DMS53 treated with DMSO at 0.1 percent for 48 hours (cell line): ENCODE data around the gene OR2Y1.
A peak's percentile ranks its signal among the peaks of the same experiment; 100 is the strongest.
"Not testable (repeated sequence)": the region's sequence is repeated elsewhere in the genome, so short reads cannot be mapped to it uniquely, and the experiment has no call there.

ENCODE experiments used
- DNase-seq: peaks from one replicate; lab custom pipeline; 2025; ENCODE audit not compliant: unreplicated experiment; lab: John Stamatoyannopoulos, UW

Gene OR2Y1

DNA sequence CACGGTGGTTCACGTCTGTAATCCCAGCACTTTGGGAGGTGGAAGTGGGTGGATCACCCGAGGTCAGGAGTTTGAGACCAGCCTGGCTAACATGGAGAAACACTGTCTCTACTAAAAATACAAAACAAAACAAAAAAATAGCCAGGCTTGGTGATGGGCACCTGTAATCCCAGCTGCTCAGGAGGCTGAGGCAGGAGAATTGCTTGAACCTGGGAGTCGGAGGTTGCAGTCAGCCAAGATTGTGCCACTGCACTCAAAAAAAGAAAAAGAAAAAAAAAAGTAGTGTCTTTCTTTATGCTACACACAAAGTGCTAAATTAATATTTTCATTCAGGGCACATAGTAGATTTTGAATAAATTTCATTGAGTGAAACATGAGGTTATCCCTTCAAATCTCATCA is 1.1 kb upstream of the OR2Y1 start:
- not testable (repeated sequence) for DNase-seq

DNA sequence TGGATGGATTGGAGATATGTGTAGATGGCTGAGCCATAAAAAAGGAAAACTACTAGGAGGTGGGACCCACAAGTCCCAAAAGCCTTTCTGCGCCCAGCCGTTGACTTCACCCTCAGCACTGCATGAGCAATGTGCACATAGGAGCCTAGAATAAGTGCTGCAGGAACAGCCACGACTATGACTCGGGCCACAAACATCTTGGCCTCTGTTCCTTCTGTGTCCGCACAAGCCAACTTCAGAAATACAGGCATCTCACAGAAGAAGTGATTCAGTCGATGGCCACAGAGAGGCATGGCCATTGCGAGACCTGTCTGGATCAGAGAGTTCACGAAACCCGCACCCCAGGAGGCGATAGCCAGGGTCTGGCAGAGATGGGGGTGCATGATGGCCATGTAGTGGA is 587 bp downstream of the OR2Y1 start:
- DNase-seq = no peak

DNA sequence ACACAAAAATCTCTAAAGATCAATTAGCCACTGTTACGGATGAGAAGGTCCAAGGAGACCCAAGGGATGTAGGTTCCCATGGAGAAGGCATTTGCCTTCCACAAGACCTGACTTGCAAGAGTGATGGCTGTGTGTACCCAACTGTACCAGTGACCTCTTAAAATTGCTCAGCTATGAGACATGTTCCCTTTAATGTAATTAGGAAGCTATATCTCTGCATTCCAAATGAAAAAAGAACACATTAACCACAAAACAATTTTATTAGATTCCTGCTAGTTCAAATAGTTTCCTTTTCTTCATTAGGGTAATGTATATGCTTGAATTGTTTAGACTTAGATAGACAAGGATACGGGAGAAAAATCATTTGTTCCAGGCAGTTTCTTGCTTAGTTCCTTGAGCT is 3.3 kb downstream of the OR2Y1 start:
- no peak for DNase-seq

DNA sequence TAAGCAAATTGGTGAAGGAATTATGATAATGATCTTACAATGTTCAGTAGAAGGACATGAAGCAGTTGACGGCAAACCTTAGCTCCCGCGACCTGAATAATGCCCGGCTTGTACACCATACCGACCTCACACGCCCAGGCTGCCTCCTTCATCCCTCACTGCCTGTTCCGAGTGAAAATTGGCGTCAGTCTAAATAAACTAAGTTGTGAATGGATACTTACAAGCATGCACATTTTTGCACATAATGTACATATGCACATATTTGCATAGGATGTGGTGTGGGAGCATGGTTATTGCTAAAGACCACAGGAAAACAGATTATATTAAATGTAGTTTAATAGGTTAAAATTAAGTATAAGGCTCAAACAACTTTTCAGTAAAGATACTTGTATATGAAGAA is 14.9 kb downstream of the OR2Y1 start:
- no peak for DNase-seq

DNA sequence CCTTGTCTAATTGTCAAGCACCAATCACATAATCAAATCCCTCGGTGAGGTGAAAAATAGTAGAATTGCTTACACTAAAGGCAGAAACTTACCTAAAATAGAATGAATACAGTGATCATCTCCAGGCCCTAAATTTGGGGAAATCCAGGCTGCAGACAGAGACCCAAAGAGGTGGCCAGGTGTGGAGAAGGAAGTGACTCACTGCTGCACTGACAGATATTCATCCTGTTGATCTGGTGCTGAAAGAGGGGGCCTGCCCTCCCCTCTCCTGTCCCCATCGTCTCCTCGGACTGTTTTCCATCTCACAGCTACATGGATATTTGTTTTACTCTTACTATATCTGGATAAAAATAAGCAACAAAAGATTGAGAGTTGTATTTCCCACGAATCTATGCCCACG is 15.9 kb downstream of the OR2Y1 start:
- DNase-seq = no peak

DNA sequence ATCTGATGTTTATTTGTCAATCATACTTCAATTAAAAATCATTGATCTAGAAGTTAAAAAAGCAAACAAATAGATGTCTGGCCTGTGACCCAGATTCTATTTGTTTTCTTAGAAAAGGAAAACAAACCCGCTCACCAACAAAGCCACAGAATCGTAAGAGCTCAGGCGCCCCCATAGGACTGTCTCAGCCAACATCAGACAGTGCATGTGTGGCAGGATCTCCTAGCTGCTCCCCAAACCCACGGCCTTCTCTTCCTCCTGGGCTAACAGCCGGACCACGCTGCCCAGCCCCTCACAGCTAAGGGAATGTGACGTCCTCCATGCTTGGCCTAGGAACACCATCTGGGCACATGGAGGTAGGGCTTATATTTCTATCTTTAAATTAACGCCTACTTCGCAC is 19.4 kb downstream of the OR2Y1 start:
- DNase-seq = no peak

DNA sequence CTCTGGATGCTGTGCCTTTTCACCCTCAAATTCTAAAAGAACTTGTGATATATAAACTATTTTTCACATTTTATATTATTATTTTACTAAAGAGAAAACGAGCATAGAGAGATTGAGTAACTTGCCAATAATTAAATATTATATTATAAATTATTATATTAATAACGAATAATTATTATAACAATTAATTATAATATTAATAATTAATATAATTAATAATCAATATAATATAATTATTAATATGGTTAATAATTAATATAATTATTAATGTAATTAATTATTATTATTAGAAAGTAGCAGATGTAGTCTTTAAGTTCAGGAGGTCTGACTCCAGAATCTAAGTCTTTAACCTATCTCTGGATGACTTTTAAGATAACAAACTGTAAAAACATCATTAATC is 20.1 kb downstream of the OR2Y1 start:
- no peak for DNase-seq

DNA sequence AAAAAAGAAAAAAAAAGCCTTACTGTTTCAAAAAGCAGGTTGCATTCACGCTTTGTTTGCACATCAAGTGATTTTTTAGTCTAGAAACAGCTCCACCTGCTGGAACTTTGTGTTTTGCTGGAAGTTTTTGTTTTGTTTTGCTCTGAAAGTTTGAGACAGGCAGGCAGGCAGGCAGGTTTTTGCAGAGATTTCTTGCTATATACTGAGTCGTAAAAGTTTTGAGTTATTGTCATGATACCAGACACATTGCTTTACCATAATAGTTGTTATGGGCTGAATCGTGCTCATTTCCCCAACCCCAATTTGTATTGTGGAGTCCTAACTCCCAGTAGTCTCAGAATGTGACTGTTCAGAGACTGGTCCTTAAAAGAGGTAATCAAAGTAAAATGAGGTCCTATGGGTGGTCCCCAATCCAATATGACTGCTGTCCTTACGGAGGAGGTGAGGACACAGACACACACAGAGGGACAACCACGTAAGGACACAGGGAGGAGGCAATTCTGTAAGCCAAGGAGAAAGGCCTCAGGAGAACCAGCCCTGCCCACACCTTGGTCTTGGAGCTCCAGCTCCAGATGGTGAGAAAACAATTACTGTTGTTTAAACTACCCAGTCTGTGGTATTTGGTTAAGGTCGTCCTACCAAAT is 20.9 kb downstream of the OR2Y1 start:
- DNase-seq = peak; percentile 4

DNA sequence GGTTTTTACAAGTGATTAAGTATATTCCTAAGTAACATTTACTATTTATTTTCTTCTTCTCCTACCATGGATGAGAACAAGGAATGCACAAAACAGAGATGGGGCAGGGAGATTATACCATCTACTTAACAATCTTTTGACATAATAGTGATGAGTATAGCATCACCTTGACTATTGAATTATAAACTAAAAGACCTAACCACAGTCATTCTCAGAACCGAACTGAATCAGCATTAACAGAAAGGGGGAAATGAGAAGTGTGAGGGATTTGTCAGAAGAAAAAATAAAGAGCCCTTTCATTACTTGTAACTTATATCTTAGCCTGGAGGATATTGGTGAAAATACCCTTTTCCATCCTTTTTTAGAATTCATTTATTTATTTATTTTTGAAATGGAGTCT is 21.9 kb downstream of the OR2Y1 start:
- DNase-seq = no peak

DNA sequence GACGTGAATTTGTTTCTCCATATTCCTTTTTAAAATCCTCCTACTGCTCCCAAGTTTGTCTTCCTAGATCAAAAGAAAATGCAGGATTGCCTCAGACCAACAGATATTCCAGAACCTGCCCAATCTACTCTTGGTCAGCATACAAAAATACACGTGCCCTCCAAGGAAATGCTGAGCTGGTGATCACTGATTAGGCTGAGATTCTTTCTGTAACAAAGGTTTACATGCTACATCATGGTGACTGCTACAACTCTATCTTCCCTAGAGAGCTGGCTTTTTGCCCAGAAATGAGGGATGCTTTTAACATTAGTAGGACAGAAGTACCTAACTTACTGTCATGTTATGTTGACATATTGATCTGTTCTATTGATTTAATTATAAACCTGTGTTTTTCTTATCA is 35.5 kb downstream of the OR2Y1 start:
- no peak for DNase-seq

DNA sequence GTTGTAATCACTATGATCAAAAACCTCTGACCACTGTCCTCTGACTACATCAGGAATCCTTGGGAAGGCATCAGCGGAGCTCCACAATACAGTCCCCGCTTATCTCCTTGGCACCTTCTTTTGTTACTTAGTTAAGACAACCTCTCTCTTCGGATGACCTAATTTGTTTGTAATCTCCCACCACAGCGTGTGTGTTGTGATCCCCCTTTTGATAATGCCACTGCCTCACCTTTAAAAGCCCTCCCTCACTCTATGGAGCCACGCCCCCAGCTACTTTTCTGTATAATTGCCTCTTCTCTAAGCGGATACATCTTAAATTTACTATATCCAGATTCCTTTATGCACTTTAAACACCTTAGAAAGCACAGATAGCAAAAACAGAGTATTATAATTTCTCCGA is 35.9 kb downstream of the OR2Y1 start:
- DNase-seq = no peak

DNA sequence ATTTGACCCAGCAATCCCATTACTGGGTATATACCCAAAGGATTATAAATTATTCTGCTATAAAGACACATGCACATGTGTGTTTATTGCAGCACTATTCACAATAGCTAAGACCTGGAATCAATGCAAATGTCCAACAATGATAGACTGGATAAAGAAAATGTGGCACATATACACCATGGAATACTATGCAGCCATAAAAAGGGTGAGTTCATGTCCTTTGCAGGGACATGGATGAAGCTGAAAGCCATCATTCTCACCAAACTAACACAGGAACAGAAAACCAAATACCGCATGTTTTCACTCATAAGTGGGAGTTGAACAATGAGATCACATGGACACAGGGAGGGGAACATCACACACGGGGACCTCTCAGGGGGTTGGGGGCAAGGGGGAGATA is 36.5 kb downstream of the OR2Y1 start:
- DNase-seq = not testable (repeated sequence)

DNA sequence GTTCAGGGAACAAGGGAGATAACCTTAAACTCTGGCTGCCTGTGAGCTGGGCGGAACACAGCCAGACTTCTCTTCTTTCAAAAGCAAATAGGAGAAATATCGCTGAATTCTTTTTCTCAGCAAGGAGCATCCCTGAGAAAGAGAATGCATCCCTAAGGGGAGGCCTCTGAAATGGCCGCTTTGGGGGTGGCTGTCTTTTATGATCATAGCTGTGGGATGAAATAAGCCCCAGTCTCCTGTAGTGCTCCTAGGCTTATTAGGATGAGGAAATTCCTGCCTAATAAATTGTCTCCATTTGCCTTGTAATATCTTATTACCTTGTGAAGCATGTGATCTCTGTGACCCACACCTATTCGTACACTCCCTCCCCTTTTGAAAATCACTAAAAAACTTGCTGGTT is 39.4 kb downstream of the OR2Y1 start:
- DNase-seq = not testable (repeated sequence)

DNA sequence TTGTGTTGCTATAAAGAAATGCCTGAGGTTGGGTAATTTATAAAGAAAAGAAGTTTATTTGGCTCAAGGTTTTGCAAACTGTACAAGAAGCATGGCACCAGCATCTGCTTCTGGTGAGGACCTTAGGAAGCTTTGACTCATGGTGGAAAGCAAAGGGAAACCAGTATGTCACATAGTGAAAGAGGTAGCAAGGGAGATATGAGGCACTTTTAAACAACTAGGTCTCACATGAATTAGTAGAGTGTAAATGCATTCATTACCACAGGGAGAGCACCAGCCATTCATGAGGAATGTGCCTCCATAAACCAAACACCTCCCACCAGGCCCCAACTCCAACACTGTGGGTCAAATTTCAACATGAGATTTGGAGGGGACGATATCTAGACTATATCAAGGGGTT is 40.8 kb downstream of the OR2Y1 start:
- no peak for DNase-seq

DNA sequence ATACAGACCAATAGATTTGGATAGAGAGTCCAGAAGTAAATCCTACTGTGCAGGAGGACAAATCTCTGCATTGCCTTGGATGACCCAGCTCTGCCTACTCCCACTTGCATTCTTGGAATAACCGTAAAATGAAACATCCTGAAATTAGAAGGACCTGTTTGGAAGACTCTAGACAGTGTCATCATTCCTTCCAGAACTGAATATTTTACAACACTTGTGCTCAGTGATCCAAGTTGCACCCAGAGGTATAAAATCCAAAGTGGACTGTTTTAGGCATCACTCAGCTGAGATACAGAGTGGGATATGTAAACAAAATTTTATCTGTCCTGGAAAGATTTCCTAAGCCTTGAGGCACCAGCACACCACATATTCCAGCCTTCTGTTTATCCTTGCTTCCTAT is 43.7 kb downstream of the OR2Y1 start:
- DNase-seq = no peak

DNA sequence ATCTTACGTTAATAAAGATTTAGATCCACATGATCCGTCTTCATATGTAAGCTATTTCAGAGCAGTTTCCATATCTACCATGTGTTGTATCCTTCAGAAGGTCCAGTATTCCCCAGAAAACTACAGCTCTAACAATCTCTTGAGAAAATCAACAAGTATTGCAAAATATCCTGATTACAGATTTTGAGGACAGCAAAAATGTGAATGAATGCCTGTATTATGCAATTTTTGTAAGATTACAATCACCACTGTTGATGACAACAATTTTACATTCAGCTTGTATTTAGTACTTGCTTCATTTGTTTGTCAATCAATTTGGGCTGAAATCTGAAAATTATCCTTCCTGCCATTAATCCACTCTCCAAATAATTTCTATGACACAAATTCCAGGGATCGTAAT is 47.4 kb downstream of the OR2Y1 start:
- no peak for DNase-seq

DNA sequence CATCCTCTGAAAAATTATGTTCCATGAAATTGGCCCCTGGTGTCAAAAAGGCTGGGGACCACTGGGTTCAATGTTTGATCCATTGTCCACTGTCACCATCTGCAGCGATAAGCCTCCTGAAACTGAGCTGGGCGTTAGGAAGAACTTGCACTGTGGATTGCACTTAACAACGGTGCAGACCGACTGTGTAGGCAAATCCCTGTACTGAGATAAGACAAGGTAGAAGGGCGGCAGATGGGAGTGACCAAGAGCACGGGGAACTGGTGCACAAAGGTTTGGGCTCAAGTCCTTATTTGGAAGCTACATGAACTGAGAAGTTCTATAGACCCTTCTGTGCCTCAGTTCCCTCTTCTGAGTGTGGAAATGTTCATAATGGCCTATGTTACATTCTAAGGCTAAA is 48.8 kb downstream of the OR2Y1 start:
- no peak for DNase-seq

DNA sequence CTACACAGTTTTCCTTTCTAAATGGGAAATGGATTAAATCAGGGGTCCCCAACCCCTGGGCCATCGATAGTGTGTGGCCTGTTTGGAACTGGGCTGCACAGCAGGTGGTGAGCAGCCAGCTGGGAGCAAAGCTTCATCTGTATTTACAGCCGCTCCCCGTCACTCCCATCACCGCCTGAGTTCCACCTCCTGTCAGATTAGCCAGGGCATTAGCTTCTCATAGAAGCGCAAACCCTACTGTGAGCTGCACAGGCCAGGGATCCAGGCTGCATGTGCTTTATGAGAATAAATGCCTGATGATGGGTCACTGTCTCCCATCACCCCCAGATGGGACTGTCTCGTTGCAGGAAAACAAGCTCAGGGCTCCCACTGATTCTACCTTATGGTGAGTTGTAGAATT is 49.3 kb downstream of the OR2Y1 start:
- DNase-seq = no peak

DNA sequence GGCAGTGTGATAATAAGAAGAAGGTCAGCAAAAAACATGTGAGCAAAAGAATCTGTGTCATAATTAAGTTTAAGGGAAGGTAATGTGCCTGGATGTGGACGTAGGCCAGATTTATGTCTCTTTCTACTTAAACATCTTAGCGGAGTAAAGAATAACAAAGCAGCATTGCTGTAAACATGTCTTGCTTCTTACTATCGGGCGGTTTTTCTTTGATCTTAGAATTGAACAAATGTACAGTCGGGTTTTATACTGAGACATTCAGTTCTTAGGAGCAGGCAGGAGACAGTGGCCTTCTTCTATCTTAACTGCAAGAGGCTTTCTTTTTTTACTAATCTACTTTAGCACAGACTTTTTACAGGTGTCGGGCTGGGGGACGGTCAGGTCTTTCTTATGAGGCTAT is 50.1 kb downstream of the OR2Y1 start:
- no peak for DNase-seq
